ENCODE data around the gene SLC17A1.

Gene SLC17A1

GRCh38 chr6:25755483-25755882, 76.4 kb downstream of the SLC17A1 start:
- no peak overlapping the region for H4K91ac ChIP-seq (ENCODE audit: low read length)
- H3K4me3 ChIP-seq (ENCODE audit: insufficient read depth in 1 of 2, low read depth in 1 of 2, low read length in 2 of 2): no peak overlapping the region
- H2AFZ ChIP-seq (ENCODE audit: low read depth, low read length): no peak overlapping the region
- no peak overlapping the region for H3K18ac ChIP-seq (ENCODE audit: low read depth in 1 of 2, low read length in 2 of 2)
- no peaks in the 10 kb centered on the region for H3K9me3 ChIP-seq (ENCODE audit: control insufficient read depth, low read length)
- no peak overlapping the region for H2BK5ac ChIP-seq (ENCODE audit: low read depth, low read length, poor library complexity, severe bottlenecking)
- no peaks in the 10 kb centered on the region for H3K79me1 ChIP-seq (replicated peaks; ENCODE audit: low read length, poor library complexity, severe bottlenecking)
- H3K9ac ChIP-seq (ENCODE audit: low read length): no peak overlapping the region
- peaks cover 0 to 31% of the 10 kb centered on the region in 2 experiments for H3K27me3 ChIP-seq (ENCODE audit: control insufficient read depth in 1 of 2, insufficient read depth in 1 of 2, low read length in 2 of 2)
- H3K23ac ChIP-seq (ENCODE audit: low read length in 2 of 2): no peak overlapping the region
- H2BK120ac ChIP-seq (ENCODE audit: low read depth, low read length): no peak overlapping the region
- peaks cover 1% of the 10 kb centered on the region for H3K4me1 ChIP-seq (ENCODE audit: control insufficient read depth, insufficient read depth, low read depth, low read length)
- H4K8ac ChIP-seq (ENCODE audit: low read length): no peak overlapping the region
- no peak overlapping the region for H3K27ac ChIP-seq (ENCODE audit: low read length, poor library complexity, severe bottlenecking)
- WGBS: 84% methylated on average over 1 of the region's 1 CpG
- H3K36me3 ChIP-seq (ENCODE audit: control insufficient read depth in 1 of 2, insufficient read depth in 2 of 2, low read depth in 1 of 2, low read length in 2 of 2): no peaks in the 10 kb centered on the region
- no peak overlapping the region for H3K4me2 ChIP-seq (ENCODE audit: low read length, poor library complexity, severe bottlenecking)
- H3K4ac ChIP-seq (ENCODE audit: low read depth in 1 of 2, low read length in 2 of 2): no peak overlapping the region
- DNase-seq: no peak
- H2AK5ac ChIP-seq (ENCODE audit: low read length, severe bottlenecking): no peak overlapping the region
- H2BK12ac ChIP-seq (ENCODE audit: low read length in 2 of 2): no peak overlapping the region
- H2BK15ac ChIP-seq (ENCODE audit: low read depth, poor library complexity, severe bottlenecking): no peak overlapping the region
- no peak overlapping the region for H3K14ac ChIP-seq (ENCODE audit: low read length in 2 of 2)

- Histone ChIP-seq H3K18ac (ENCODE audit: low read depth in 1 of 2, low read length in 2 of 2) (no peak within 1 kb of the TSS), H3K4me1 (ENCODE audit: control insufficient read depth, insufficient read depth, low read depth, low read length) (peaks cover 1% of the 10 kb centered on the region), H3K36me3 (ENCODE audit: control insufficient read depth in 1 of 2, insufficient read depth in 2 of 2, low read depth in 1 of 2, low read length in 2 of 2) (no peaks in the 10 kb centered on the region), H3K9ac (ENCODE audit: low read length) (no peak within 1 kb of the TSS), H2BK12ac (ENCODE audit: low read length in 2 of 2) (no peak within 1 kb of the TSS), H3K79me1 (replicated peaks; ENCODE audit: low read length, poor library complexity, severe bottlenecking) (no peaks in the 10 kb centered on the region), H3K4me3 (ENCODE audit: insufficient read depth in 1 of 2, low read depth in 1 of 2, low read length in 2 of 2) (no peak within 1 kb of the TSS), H3K4me2 (ENCODE audit: low read length, poor library complexity, severe bottlenecking) (peak within 1 kb of the TSS; percentile 12), H3K9me3 (ENCODE audit: control insufficient read depth, low read length) (no peaks in the 10 kb centered on the region), H2AFZ (ENCODE audit: low read depth, low read length) (no peak within 1 kb of the TSS), H3K23ac (ENCODE audit: low read length in 2 of 2) (no peak within 1 kb of the TSS), H2AK5ac (ENCODE audit: low read length, severe bottlenecking) (no peak within 1 kb of the TSS), H3K27me3 (ENCODE audit: control insufficient read depth in 1 of 2, insufficient read depth in 1 of 2, low read length in 2 of 2) (peaks cover 0 to 31% of the 10 kb centered on the region in 2 experiments), H4K91ac (ENCODE audit: low read length) (no peak within 1 kb of the TSS), H3K27ac (ENCODE audit: low read length, poor library complexity, severe bottlenecking) (peak within 1 kb of the TSS; percentile 72), H4K8ac (ENCODE audit: low read length) (no peak within 1 kb of the TSS), H3K4ac (ENCODE audit: low read depth in 1 of 2, low read length in 2 of 2) (no peak within 1 kb of the TSS), H2BK15ac (ENCODE audit: low read depth, poor library complexity, severe bottlenecking) (no peak within 1 kb of the TSS), H2BK120ac (ENCODE audit: low read depth, low read length) (no peak within 1 kb of the TSS), H3K14ac (ENCODE audit: low read length in 2 of 2) (no peak within 1 kb of the TSS), H2BK5ac (ENCODE audit: low read depth, low read length, poor library complexity, severe bottlenecking) (no peak within 1 kb of the TSS)
- no peak for DNase-seq
Observed at GRCh38 chr6:25754535-25754934, 77.3 kb downstream of the SLC17A1 start, which contains the start of gene SLC17A4. Gene SLC17A4, plus strand, starts transcription at chr6:25754742. Its CDS starts 7,221 bp downstream, at chr6:25761963.

- Histone ChIP-seq H2BK15ac (ENCODE audit: low read depth, poor library complexity, severe bottlenecking) (no peak overlapping the region), H3K4ac (ENCODE audit: low read depth in 1 of 2, low read length in 2 of 2) (no peak overlapping the region), H2AK5ac (ENCODE audit: low read length, severe bottlenecking) (peak overlapping the region; percentile 79), H3K4me3 (ENCODE audit: insufficient read depth in 1 of 2, low read depth in 1 of 2, low read length in 2 of 2) (no peak overlapping the region), H3K23ac (ENCODE audit: low read length in 2 of 2) (no peak overlapping the region), H2BK12ac (ENCODE audit: low read length in 2 of 2) (no peak overlapping the region), H3K9me3 (ENCODE audit: control insufficient read depth, low read length) (no peaks in the 10 kb centered on the region), H3K4me1 (ENCODE audit: control insufficient read depth, insufficient read depth, low read depth, low read length) (peaks cover 1% of the 10 kb centered on the region), H3K18ac (ENCODE audit: low read depth in 1 of 2, low read length in 2 of 2) (no peak overlapping the region), H3K9ac (ENCODE audit: low read length) (no peak overlapping the region), H2BK120ac (ENCODE audit: low read depth, low read length) (no peak overlapping the region), H4K8ac (ENCODE audit: low read length) (no peak overlapping the region), H4K91ac (ENCODE audit: low read length) (no peak overlapping the region), H3K27me3 (ENCODE audit: control insufficient read depth in 1 of 2, insufficient read depth in 1 of 2, low read length in 2 of 2) (peaks cover 0 to 30% of the 10 kb centered on the region in 2 experiments), H3K27ac (ENCODE audit: low read length, poor library complexity, severe bottlenecking) (no peak overlapping the region), H3K79me1 (replicated peaks; ENCODE audit: low read length, poor library complexity, severe bottlenecking) (no peaks in the 10 kb centered on the region), H3K36me3 (ENCODE audit: control insufficient read depth in 1 of 2, insufficient read depth in 2 of 2, low read depth in 1 of 2, low read length in 2 of 2) (no peaks in the 10 kb centered on the region), H2AFZ (ENCODE audit: low read depth, low read length) (no peak overlapping the region), H3K14ac (ENCODE audit: low read length in 2 of 2) (peak overlapping the region in 1 of 2 experiments; percentile 51), H3K4me2 (ENCODE audit: low read length, poor library complexity, severe bottlenecking) (no peak overlapping the region), H2BK5ac (ENCODE audit: low read depth, low read length, poor library complexity, severe bottlenecking) (no peak overlapping the region)
- no peak for DNase-seq
Observed at GRCh38 chr6:25753079-25753478, 78.8 kb downstream of the SLC17A1 start.

- H3K27me3 ChIP-seq (ENCODE audit: control insufficient read depth in 1 of 2, insufficient read depth in 1 of 2, low read length in 2 of 2): peaks cover 0 to 14% of the 10 kb centered on the region in 2 experiments
- no peak overlapping the region for H2BK120ac ChIP-seq (ENCODE audit: low read depth, low read length)
- H3K23ac ChIP-seq (ENCODE audit: low read length in 2 of 2): no peak overlapping the region
- H2AFZ ChIP-seq (ENCODE audit: low read depth, low read length): no peak overlapping the region
- no peak overlapping the region for H2BK15ac ChIP-seq (ENCODE audit: low read depth, poor library complexity, severe bottlenecking)
- no peaks in the 10 kb centered on the region for H3K9me3 ChIP-seq (ENCODE audit: control insufficient read depth, low read length)
- no peak overlapping the region for H3K9ac ChIP-seq (ENCODE audit: low read length)
- H4K8ac ChIP-seq (ENCODE audit: low read length): no peak overlapping the region
- no peak overlapping the region for H4K91ac ChIP-seq (ENCODE audit: low read length)
- H3K27ac ChIP-seq (ENCODE audit: low read length, poor library complexity, severe bottlenecking): no peak overlapping the region
- H3K4ac ChIP-seq (ENCODE audit: low read depth in 1 of 2, low read length in 2 of 2): no peak overlapping the region
- no peak overlapping the region for H3K18ac ChIP-seq (ENCODE audit: low read depth in 1 of 2, low read length in 2 of 2)
- no peaks in the 10 kb centered on the region for H3K4me1 ChIP-seq (ENCODE audit: control insufficient read depth, insufficient read depth, low read depth, low read length)
- 60% methylated on average over 1 of the region's 3 CpGs for WGBS
- H2BK12ac ChIP-seq (ENCODE audit: low read length in 2 of 2): no peak overlapping the region
- H2BK5ac ChIP-seq (ENCODE audit: low read depth, low read length, poor library complexity, severe bottlenecking): no peak overlapping the region
- no peaks in the 10 kb centered on the region for H3K79me1 ChIP-seq (replicated peaks; ENCODE audit: low read length, poor library complexity, severe bottlenecking)
- no peaks in the 10 kb centered on the region for H3K36me3 ChIP-seq (ENCODE audit: control insufficient read depth in 1 of 2, insufficient read depth in 2 of 2, low read depth in 1 of 2, low read length in 2 of 2)
- H3K4me2 ChIP-seq (ENCODE audit: low read length, poor library complexity, severe bottlenecking): no peak overlapping the region
- no peak for DNase-seq
- H3K4me3 ChIP-seq (ENCODE audit: insufficient read depth in 1 of 2, low read depth in 1 of 2, low read length in 2 of 2): no peak overlapping the region
- H2AK5ac ChIP-seq (ENCODE audit: low read length, severe bottlenecking): no peak overlapping the region
- no peak overlapping the region for H3K14ac ChIP-seq (ENCODE audit: low read length in 2 of 2)
Observed at GRCh38 chr6:25750906-25751305, 80.9 kb downstream of the SLC17A1 start.

All from mesenchymal stem cell (in vitro differentiated cells and primary cell).